Astrocyte (in vitro differentiated cells and primary cell): ENCODE measurements around the gene INPP5B.

ENCODE experiments used
- EZH2 ChIP-seq: IDR thresholded peaks from 2 replicates; pipeline ENCODE4 v1.6.1; 2012; ENCODE audit warnings: mild to moderate bottlenecking, low read length, inconsistent platforms; ENCODE audit not compliant: insufficient read depth
- TF ChIP-seq, protein P1 (sequence below): IDR thresholded peaks from 2 replicates; pipeline ENCODE4 v1.5.1; 2011; ENCODE audit warnings: low read depth, mild to moderate bottlenecking, inconsistent platforms, low read length, moderate library complexity; ENCODE audit not compliant: insufficient read depth

DNA sequence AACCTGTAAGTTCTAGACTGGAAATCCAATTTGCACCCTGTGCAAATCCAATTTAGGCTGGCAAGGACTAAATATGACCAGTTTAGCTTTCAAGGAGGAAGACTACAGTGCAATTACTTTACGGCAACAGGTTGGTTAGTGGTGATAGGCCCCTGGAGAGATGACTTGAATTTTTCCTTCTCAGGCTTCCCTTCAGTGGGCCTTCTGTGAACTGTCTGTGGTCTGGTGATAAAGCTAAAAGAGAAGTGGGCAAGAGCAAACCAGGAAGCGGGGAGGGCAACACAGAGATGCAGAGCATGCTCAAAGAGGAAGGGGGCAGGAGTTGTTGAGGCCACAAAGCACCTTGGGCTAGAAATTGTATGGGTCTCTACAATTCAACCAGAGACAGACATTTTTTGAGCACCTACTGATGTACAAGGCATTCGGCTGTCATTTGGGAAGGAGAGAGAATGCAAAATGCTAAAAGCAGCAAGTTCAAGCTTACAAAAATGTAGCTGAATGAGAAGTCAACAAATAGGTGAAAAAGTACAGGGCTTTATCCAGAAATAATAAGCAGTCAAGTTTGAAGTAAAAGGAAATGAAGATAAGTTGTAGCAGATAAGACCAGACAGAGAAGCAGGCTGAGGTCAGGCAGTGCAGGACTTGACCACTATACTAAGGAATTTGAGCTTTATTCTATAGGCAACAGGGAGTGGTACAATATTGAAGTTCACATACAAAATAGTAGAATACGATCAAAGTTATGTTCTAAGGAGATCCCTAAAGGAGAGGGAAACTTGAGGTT is 23.9 kb downstream of the INPP5B start:
- TF ChIP-seq, protein P1, sequence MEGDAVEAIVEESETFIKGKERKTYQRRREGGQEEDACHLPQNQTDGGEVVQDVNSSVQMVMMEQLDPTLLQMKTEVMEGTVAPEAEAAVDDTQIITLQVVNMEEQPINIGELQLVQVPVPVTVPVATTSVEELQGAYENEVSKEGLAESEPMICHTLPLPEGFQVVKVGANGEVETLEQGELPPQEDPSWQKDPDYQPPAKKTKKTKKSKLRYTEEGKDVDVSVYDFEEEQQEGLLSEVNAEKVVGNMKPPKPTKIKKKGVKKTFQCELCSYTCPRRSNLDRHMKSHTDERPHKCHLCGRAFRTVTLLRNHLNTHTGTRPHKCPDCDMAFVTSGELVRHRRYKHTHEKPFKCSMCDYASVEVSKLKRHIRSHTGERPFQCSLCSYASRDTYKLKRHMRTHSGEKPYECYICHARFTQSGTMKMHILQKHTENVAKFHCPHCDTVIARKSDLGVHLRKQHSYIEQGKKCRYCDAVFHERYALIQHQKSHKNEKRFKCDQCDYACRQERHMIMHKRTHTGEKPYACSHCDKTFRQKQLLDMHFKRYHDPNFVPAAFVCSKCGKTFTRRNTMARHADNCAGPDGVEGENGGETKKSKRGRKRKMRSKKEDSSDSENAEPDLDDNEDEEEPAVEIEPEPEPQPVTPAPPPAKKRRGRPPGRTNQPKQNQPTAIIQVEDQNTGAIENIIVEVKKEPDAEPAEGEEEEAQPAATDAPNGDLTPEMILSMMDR: no peak
- no peak for TF ChIP-seq EZH2
